Keratinocyte (primary cell): Measurements from ENCODE around the gene PTPRN2.

Experiments used
- CTCF ChIP-seq, 3 experiments: IDR thresholded peaks in 1 of 3; conservative IDR thresholded peaks in 1 of 3; optimal IDR thresholded peaks in 1 of 3; 2 replicates in 2 of 3; 3 replicates in 1 of 3; pipeline versions ENCODE3 to v1.5.1; 2011; ENCODE audit warnings: low read length in 3 of 3, mild to moderate bottlenecking in 3 of 3, moderate library complexity in 2 of 3, control low read depth in 1 of 3, inconsistent platforms in 1 of 3; ENCODE audit not compliant: insufficient read depth in 2 of 3; ENCODE audit errors: extremely low read depth in 1 of 3
- EZH2 ChIP-seq: IDR thresholded peaks from one replicate; pipeline ENCODE4 v1.6.1; 2012; ENCODE audit warnings: inconsistent platforms, mild to moderate bottlenecking, low read length, moderate library complexity

GRCh38 chr7:158011941-158012340 lies 575.7 kb downstream of the PTPRN2 start:
- TF ChIP-seq CTCF (optimal IDR thresholded peaks at IDR 0.05 in 1 of 3, IDR thresholded peaks at IDR 0.05 in 1 of 3, conservative IDR thresholded peaks at IDR 0.05 in 1 of 3; ENCODE audit: extremely low read depth in 1 of 3, insufficient read depth in 2 of 3, low read length in 3 of 3) = no peak
- TF ChIP-seq EZH2 = no peak
